ENCODE measurements around the gene SRSF7.

GRCh38 chr2:38742797-38743559 lies 8.2 kb downstream of the SRSF7 start:
- TF ChIP-seq EZH2 (IDR thresholded peaks at IDR 0.05; ENCODE audit: borderline replicate concordance, low read depth, low read length): no peak
- no peak for TF ChIP-seq CTCF (IDR thresholded peaks at IDR 0.05 in 2 of 3, conservative IDR thresholded peaks at IDR 0.05 in 1 of 3; ENCODE audit: insufficient read depth in 2 of 3, low read depth in 1 of 3, low read length in 3 of 3)
- TF ChIP-seq ZFX (CRISPR knock-in tag; IDR thresholded peaks at IDR 0.05): no peak
- TF ChIP-seq TCF15 (CRISPR knock-in tag; IDR thresholded peaks at IDR 0.05): no peak
- no peak for TF ChIP-seq HMGN3 (IDR thresholded peaks at IDR 0.05; ENCODE audit: borderline replicate concordance, extremely low read depth, insufficient read length, low read depth, low read length)
- no peak for TF ChIP-seq XRCC3 (IDR thresholded peaks at IDR 0.05)

All from K562 (cell line).